Measurements from ENCODE around the gene SLC41A3. TPM values are rescaled to one million over a fixed set of nuclear protein-coding genes. Genes with fewer than 3 reads are reported as not detected.

Gene SLC41A3
- total and polyA plus RNA-seq, 2 of the 8 experiments (the other 6 are each of a cell fraction or from before 2014, with no cell fraction given): 30.2 to 56.4 TPM

DNA sequence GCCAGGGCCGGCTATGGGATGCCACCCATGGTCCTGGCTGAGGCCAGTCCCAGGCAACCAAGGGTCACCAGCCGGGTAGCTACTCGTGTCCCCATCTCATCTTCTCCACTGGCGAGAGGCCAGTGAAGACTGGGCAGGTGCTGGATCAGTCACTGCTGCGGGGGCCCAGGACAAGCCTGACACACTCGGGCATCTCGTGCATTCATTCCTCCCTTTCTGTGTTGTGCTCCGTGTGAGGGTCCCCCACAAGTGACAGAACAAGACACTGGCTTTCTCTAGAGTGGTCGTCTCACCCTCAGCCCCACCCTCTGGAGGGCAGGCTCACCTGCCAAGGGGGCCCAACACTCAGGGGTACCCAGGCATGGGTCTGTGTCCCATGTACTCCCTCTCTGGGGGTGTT lies 66.6 kb downstream of the SLC41A3 start:
- no peaks in the 10 kb centered on the region for H3K36me3 ChIP-seq (ENCODE audit: control insufficient read depth in 2 of 4, insufficient read depth in 4 of 4, low read length in 3 of 4)
- H2BK5ac ChIP-seq (ENCODE audit: low read depth, low read length): no peak overlapping the region
- H3K23ac ChIP-seq (ENCODE audit: insufficient read length): no peak overlapping the region
- H3K14ac ChIP-seq (ENCODE audit: insufficient read length): no peak overlapping the region
- H3K27me3 ChIP-seq (replicated peaks in 1 of 4; ENCODE audit: control insufficient read depth in 3 of 4, extremely low read depth in 1 of 4, insufficient read depth in 3 of 4, low read length in 3 of 4): no peaks in the 10 kb centered on the region
- H2BK120ac ChIP-seq (replicated peaks; ENCODE audit: low read depth, low read length): no peak overlapping the region
- H3K18ac ChIP-seq (ENCODE audit: extremely low read depth, low read length): no peak overlapping the region
- H2BK15ac ChIP-seq (ENCODE audit: low read length): 0 out of 2 replicates have a peak overlapping the region, but pooled peaks have one; percentile 16
- H2BK12ac ChIP-seq (ENCODE audit: low read depth, low read length): no peak overlapping the region
- H3K23me2 ChIP-seq (ENCODE audit: low read depth, low read length): no peaks in the 10 kb centered on the region; the same call in 1 of the 2 replicates
- TF ChIP-seq NRF1 (IDR thresholded peaks at IDR 0.05; ENCODE audit: low read depth, low read length) (no peak), RNF2 (IDR thresholded peaks at IDR 0.05; ENCODE audit: borderline replicate concordance, low read depth, low read length, missing control alignments, poor library complexity, severe bottlenecking) (no peak), ASH2L (IDR thresholded peaks at IDR 0.05; ENCODE audit: low read length) (no peak), ZNF274 (IDR thresholded peaks at IDR 0.05; ENCODE audit: borderline replicate concordance, extremely low read depth, low read length) (no peak), EZH2 (IDR thresholded peaks at IDR 0.05; ENCODE audit: low read depth, low read length, severe bottlenecking) (no peak), PHF8 (conservative IDR thresholded peaks at IDR 0.05; ENCODE audit: low read depth, low read length) (no peak), CEBPB (IDR thresholded peaks at IDR 0.05; ENCODE audit: low read depth, low read length) (no peak), CHD2 (IDR thresholded peaks at IDR 0.05; ENCODE audit: low read length) (no peak), TBP (IDR thresholded peaks at IDR 0.05; ENCODE audit: low read depth, low read length) (no peak), GABPA (IDR thresholded peaks at IDR 0.05; ENCODE audit: borderline replicate concordance, insufficient read depth, low read length) (no peak), BRCA1 (IDR thresholded peaks at IDR 0.05; ENCODE audit: low read depth, low read length) (no peak), BACH1 (IDR thresholded peaks at IDR 0.05; ENCODE audit: low read length) (no peak), POU5F1 (IDR thresholded peaks at IDR 0.05; ENCODE audit: low read depth, low read length) (no peak)
- TF ChIP-seq, protein P1, sequence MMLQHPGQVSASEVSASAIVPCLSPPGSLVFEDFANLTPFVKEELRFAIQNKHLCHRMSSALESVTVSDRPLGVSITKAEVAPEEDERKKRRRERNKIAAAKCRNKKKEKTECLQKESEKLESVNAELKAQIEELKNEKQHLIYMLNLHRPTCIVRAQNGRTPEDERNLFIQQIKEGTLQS (IDR thresholded peaks at IDR 0.05; ENCODE audit: insufficient read depth, low read depth, low read length): no peak
- H3K9ac ChIP-seq (replicated peaks in 1 of 4; ENCODE audit: extremely low read depth in 1 of 4, low read depth in 3 of 4, low read length in 3 of 4): no peak overlapping the region
- no peaks in the 10 kb centered on the region for H3K79me2 ChIP-seq (ENCODE audit: control insufficient read depth in 1 of 2, insufficient read depth in 2 of 2, low read length in 2 of 2)
- H2BK20ac ChIP-seq (ENCODE audit: low read length): no peak overlapping the region
- H3K4me1 ChIP-seq (replicated peaks in 1 of 4; ENCODE audit: control insufficient read depth in 3 of 4, insufficient read depth in 4 of 4, low read length in 3 of 4): peaks cover 2 to 12% (median 9%) of the 10 kb centered on the region in 4 experiments; a peak in 5 of 7 replicates
- H3K27ac ChIP-seq (ENCODE audit: low read depth, low read length): no peak overlapping the region
- H3K4me2 ChIP-seq (ENCODE audit: insufficient read depth in 1 of 2, low read depth in 2 of 2, low read length in 2 of 2): no peak overlapping the region
- DNase-seq (ENCODE audit: low read depth in 1 of 2, low spot score in 2 of 2) (no peak), FAIRE-seq (no peak)
- H4K5ac ChIP-seq (ENCODE audit: insufficient read length, low read depth, low read length): no peak overlapping the region
- no peak overlapping the region for H3K56ac ChIP-seq (replicated peaks; ENCODE audit: insufficient read length, low read depth, low read length)
- H4K20me1 ChIP-seq (replicated peaks in 1 of 2; ENCODE audit: control insufficient read depth in 1 of 2, insufficient read depth in 2 of 2, low read length in 2 of 2): no peaks in the 10 kb centered on the region
- H3K79me1 ChIP-seq (ENCODE audit: low read depth, low read length): no peaks in the 10 kb centered on the region
- H2AFZ ChIP-seq (ENCODE audit: low read length): no peak overlapping the region
- H4K8ac ChIP-seq (ENCODE audit: extremely low read depth, insufficient read depth, low read length): no peak overlapping the region
- H2AK5ac ChIP-seq (ENCODE audit: low read depth, low read length): no peak overlapping the region
- no peaks in the 10 kb centered on the region for H3K9me3 ChIP-seq (ENCODE audit: insufficient read depth in 2 of 2, low read depth in 1 of 2, low read length in 1 of 2)
- ChIA-PET POLR2A (ENCODE audit: partially characterized antibody) (interaction anchor here (1.5 kb wide), 1 partner anchor 27 kb away, joined by 4 read pairs; no protein-coding TSS in a partner anchor), CTCF (ENCODE audit: partially characterized antibody) (interaction anchor here (1.4 kb wide), 1 partner anchor 13 kb away, joined by 3 read pairs; no protein-coding TSS in a partner anchor)
- no peak overlapping the region for H3K4ac ChIP-seq (replicated peaks; ENCODE audit: insufficient read length, low read depth, low read length)
- H3K4me3 ChIP-seq (ENCODE audit: extremely low read depth in 1 of 4, insufficient read depth in 2 of 4, low read depth in 3 of 4, low read length in 4 of 4): no peak overlapping the region
- peak overlapping the region; percentile 20 for H4K91ac ChIP-seq (replicated peaks; ENCODE audit: insufficient read length, low read length)
- WGBS, 2 experiments (ENCODE audit: extremely low coverage in 1 of 2, insufficient coverage in 1 of 2, insufficient read length in 1 of 2, insufficient replicate concordance in 2 of 2, low coverage in 1 of 2, low lambda C conversion rate in 2 of 2, missing lambda C conversion rate in 1 of 2): 94% methylated on average over 9 of the region's 9 CpGs; no CpG with 5 or more reads in 1 of the 2 experiments
